ENCODE results near the gene COX6A2. TPM values are rescaled to one million over a fixed set of nuclear protein-coding genes. Genes with fewer than 3 reads are reported as not detected.

COX6A2 gene
- total RNA-seq, 1 experiment from 2014 or later = not detected

Other genes starting within 250 kb of the COX6A2 start
- gene FUS, start 248.2 kb downstream of the COX6A2 start, total RNA-seq (2014; rRNA removed; shearing (Covaris generic)) = 32.0 and 37.5 TPM in 2 replicates
- gene PYCARD, start 225.6 kb downstream of the COX6A2 start, total RNA-seq (2014; rRNA removed; shearing (Covaris generic)) = 15.4 and 21.6 TPM in 2 replicates
- gene TRIM72, start 214.2 kb downstream of the COX6A2 start, total RNA-seq (2014; rRNA removed; shearing (Covaris generic)) = not detected in 2 replicates
- not detected in 2 replicates for gene PYDC1, start 211.2 kb downstream of the COX6A2 start, total RNA-seq (2014; rRNA removed; shearing (Covaris generic))
- gene ITGAM, start 168.4 kb downstream of the COX6A2 start, total RNA-seq (2014; rRNA removed; shearing (Covaris generic)) = 0.05 TPM in 1 of 2 replicates, not detected in the other
- gene ITGAX, start 73.2 kb downstream of the COX6A2 start, total RNA-seq (2014; rRNA removed; shearing (Covaris generic)) = 0.09 TPM in 1 of 2 replicates, not detected in the other
- not detected in 2 replicates for gene ITGAD, start 35.0 kb downstream of the COX6A2 start, total RNA-seq (2014; rRNA removed; shearing (Covaris generic))
- 0.32 TPM in 1 of 2 replicates, not detected in the other for gene ZNF843, start 14.4 kb upstream of the COX6A2 start, total RNA-seq (2014; rRNA removed; shearing (Covaris generic))
- gene ARMC5, start 31.1 kb upstream of the COX6A2 start, total RNA-seq (2014; rRNA removed; shearing (Covaris generic)) = 9.8 and 11.6 TPM in 2 replicates
- gene TGFB1I1, start 43.8 kb upstream of the COX6A2 start, total RNA-seq (2014; rRNA removed; shearing (Covaris generic)) = 66.3 and 90.1 TPM in 2 replicates
- gene SLC5A2, start 54.8 kb upstream of the COX6A2 start, total RNA-seq (2014; rRNA removed; shearing (Covaris generic)) = not detected in 2 replicates
- 47.6 and 49.5 TPM in 2 replicates for gene RUSF1, start 80.0 kb upstream of the COX6A2 start, total RNA-seq (2014; rRNA removed; shearing (Covaris generic))
- gene AHSP, start 99.5 kb upstream of the COX6A2 start, total RNA-seq (2014; rRNA removed; shearing (Covaris generic)) = not detected in 2 replicates